Measurements from ENCODE around the gene SLC26A2. TPM values are rescaled to one million over a fixed set of nuclear protein-coding genes. Genes with fewer than 3 reads are reported as not detected.

SLC26A2 gene
- total RNA-seq, 1 donor from 2014 or later = 12.6 TPM

GRCh38 chr5:150035139-150035895 lies 74.8 kb downstream of the SLC26A2 start:
- Mint-ChIP-seq H3K9me3 (ENCODE audit: low read depth) (no peaks in the 10 kb centered on the region), H3K27ac (no peak overlapping the region), H3K36me3 (ENCODE audit: insufficient read depth) (peaks cover 26% of the 10 kb centered on the region), H3K4me1 (ENCODE audit: low read depth) (no peaks in the 10 kb centered on the region), H3K27me3 (no peaks in the 10 kb centered on the region), H3K4me3 (ENCODE audit: low read depth) (no peak overlapping the region)
- no peak for TF ChIP-seq CTCF (IDR thresholded peaks at IDR 0.05; ENCODE audit: unreplicated experiment)
- DNase-seq (ENCODE audit: low spot score, unreplicated experiment) = no peak

GRCh38 chr5:150036513-150036912 lies 76.0 kb downstream of the SLC26A2 start:
- Mint-ChIP-seq H3K36me3 (ENCODE audit: insufficient read depth) (peaks cover 22% of the 10 kb centered on the region), H3K27ac (no peak overlapping the region), H3K4me1 (ENCODE audit: low read depth) (no peaks in the 10 kb centered on the region), H3K27me3 (no peaks in the 10 kb centered on the region), H3K9me3 (ENCODE audit: low read depth) (no peaks in the 10 kb centered on the region), H3K4me3 (ENCODE audit: low read depth) (no peak overlapping the region)
- no peak for TF ChIP-seq CTCF (IDR thresholded peaks at IDR 0.05; ENCODE audit: unreplicated experiment)
- DNase-seq (ENCODE audit: low spot score, unreplicated experiment) = no peak

Other genes starting within 250 kb of the SLC26A2 start
- 0.24 and 0.44 TPM in 2 replicates for gene PPARGC1B, start 230.4 kb upstream of the SLC26A2 start, total RNA-seq
- gene PDE6A, start 16.0 kb upstream of the SLC26A2 start, total RNA-seq = 0.07 TPM in 1 of 2 replicates, not detected in the other
- 3.8 and 4.2 TPM in 2 replicates for gene TIGD6, start 39.9 kb downstream of the SLC26A2 start, total RNA-seq
- gene HMGXB3, start 40.0 kb downstream of the SLC26A2 start, total RNA-seq = 39.9 and 42.3 TPM in 2 replicates
- not detected in 2 replicates for gene CSF1R, start 125.8 kb downstream of the SLC26A2 start, total RNA-seq
- 1.2 and 2.3 TPM in 2 replicates for gene PDGFRB, start 195.1 kb downstream of the SLC26A2 start, total RNA-seq
- gene CDX1, start 206.0 kb downstream of the SLC26A2 start, total RNA-seq = 0.31 and 0.43 TPM in 2 replicates
- not detected in 2 replicates for gene SLC6A7, start 229.3 kb downstream of the SLC26A2 start, total RNA-seq

All from progenitor cell of endocrine pancreas (in vitro differentiated cells).